Smooth muscle cell (in vitro differentiated cells): ENCODE results near the gene PHTF1. TPM values are rescaled to one million over a fixed set of nuclear protein-coding genes. Genes with fewer than 3 reads are reported as not detected.
A peak's percentile ranks its signal among the peaks of the same experiment; 100 is the strongest.

Source experiments
- DNase-seq: peaks from one replicate; lab custom pipeline; 2025; ENCODE audit not compliant: unreplicated experiment; lab: John Stamatoyannopoulos, UW
- H2AFZ ChIP-seq: fragments of 200-600 bp; sonication (generic); 2 replicates; pipeline ENCODE4 v1.6.0; 2016; ENCODE audit warnings: antibody characterized with exemption, low read depth, mild to moderate bottlenecking
- H3F3A ChIP-seq: fragments of 200-600 bp; sonication (generic); 2 replicates; pipeline ENCODE4 v1.6.0; 2017; ENCODE audit warnings: antibody characterized with exemption, low read depth
- H3K27ac ChIP-seq: fragments of 200-600 bp; sonication (generic); 2 replicates; pipeline ENCODE4 v1.5.1; 2016; ENCODE audit warnings: low read depth, mild to moderate bottlenecking
- H3K27me3 ChIP-seq: fragments of 200-600 bp; sonication (generic); 2 replicates; pipeline ENCODE4 v1.6.1; 2016; ENCODE audit warnings: low read depth, mild to moderate bottlenecking
- H3K36me3 ChIP-seq: fragments of 200-600 bp; sonication (generic); 2 replicates; pipeline ENCODE4 v1.5.1; 2016; ENCODE audit warnings: low read depth
- H3K4me1 ChIP-seq: fragments of 200-600 bp; sonication (generic); 2 replicates; pipeline ENCODE4 v1.5.1; 2016; ENCODE audit warnings: low read depth
- H3K4me2 ChIP-seq: fragments of 200-600 bp; sonication (generic); 2 replicates; pipeline ENCODE4 v1.6.0; 2016; ENCODE audit warnings: mild to moderate bottlenecking
- H3K4me3 ChIP-seq: fragments of 200-600 bp; sonication (generic); 2 replicates; pipeline ENCODE4 v1.5.1; 2016; ENCODE audit warnings: mild to moderate bottlenecking
- H3K79me2 ChIP-seq: fragments of 200-600 bp; sonication (generic); 2 replicates; pipeline ENCODE4 v1.6.0; 2016; ENCODE audit warnings: low read depth, mild to moderate bottlenecking
- H3K9ac ChIP-seq: fragments of 200-600 bp; sonication (generic); 2 replicates; pipeline ENCODE4 v1.6.0; 2016; ENCODE audit warnings: low read depth
- H3K9me3 ChIP-seq: fragments of 200-600 bp; sonication (generic); replicated peaks from 2 replicates; pipeline ENCODE4 v1.5.1; 2016; ENCODE audit warnings: low read depth
- H4K20me1 ChIP-seq: fragments of 200-600 bp; sonication (generic); 2 replicates; pipeline ENCODE4 v1.6.0; 2016; ENCODE audit warnings: low read depth
- WGBS: methylation state at CpG from one replicate; pipeline ENCODE4 v1.1.7; 2016; ENCODE audit warnings: low lambda C conversion rate; 5-methylcytosine and 5-hydroxymethylcytosine counted together
- polyA plus RNA-seq: library from polyadenylated mRNA; unstranded; fragments of >200 nt; fragmentation: Nextera tagmentation; extraction: Ambion mirVana; gene quantifications from 2 replicates; pipeline ENCODE4 v1.2.1, GENCODE V29; 2016
- total RNA-seq: library from RNA; depleted of rRNA; stranded (reverse); fragments of >200 nt; gene quantifications from 2 replicates; pipeline ENCODE4 v1.2.3, GENCODE V29; 2014
- TF ChIP-seq, protein P1 (sequence below): fragments of 200-600 bp; sonication (generic); IDR thresholded peaks from 2 replicates; pipeline ENCODE4 v1.5.1; 2017; ENCODE audit warnings: borderline replicate concordance, mild to moderate bottlenecking, antibody characterized with exemption; ENCODE audit not compliant: insufficient read depth, poor library complexity, severe bottlenecking

The PHTF1 gene
- total and polyA plus RNA-seq, 2 experiments from 2014 or later: 23.9 to 25.4 TPM

DNA sequence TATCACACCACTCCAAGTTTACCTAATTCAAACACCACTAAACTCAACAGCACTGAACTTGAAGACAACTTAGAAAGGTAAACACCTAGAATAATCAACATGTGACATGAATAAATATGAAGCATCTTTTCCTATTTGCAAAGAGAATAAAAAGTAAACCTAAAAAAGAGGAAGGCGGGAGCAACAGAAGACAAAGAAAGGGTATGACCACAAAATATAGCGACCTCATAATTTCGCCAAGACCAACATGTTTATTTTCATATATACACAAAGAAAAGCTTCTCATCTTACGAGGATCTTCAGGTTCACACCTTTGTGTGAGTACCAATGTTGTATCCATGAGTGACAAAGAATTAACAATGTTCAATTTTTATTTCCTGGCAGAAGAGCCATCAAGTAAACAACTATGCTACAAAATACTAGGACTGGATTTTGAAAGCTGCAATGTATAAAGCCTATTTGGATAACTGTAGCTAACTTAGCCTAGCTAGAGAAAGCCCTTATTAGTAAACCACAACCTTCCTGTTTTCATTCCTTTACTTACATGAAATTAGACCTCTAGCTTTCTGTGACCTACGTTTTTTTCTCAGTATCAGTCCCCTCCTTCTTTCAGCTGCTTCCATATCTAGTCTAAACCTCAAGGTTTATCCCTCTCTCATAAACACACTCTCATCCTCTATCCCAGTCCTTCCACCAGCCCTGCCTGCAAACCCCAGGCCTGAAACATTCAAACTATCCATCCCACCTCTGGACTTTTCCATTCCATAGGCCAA, 21.3 kb upstream of the PHTF1 start:
- WGBS: 79% methylated on average over 5 of the region's 5 CpGs
- DNase-seq: no peak
- Histone ChIP-seq H3K4me2 (peak overlapping the region; percentile 49), H3K9me3 (no peaks in the 10 kb centered on the region), H3K9ac (no peak overlapping the region), H3K4me1 (peaks cover 17% of the 10 kb centered on the region), H2AFZ (no peak overlapping the region), H3F3A (no peaks in the 10 kb centered on the region), H3K36me3 (peaks cover 12% of the 10 kb centered on the region), H3K27me3 (no peaks in the 10 kb centered on the region), H3K79me2 (peaks cover 74% of the 10 kb centered on the region), H3K4me3 (no peak overlapping the region), H3K27ac (no peak overlapping the region), H4K20me1 (peaks cover 76% of the 10 kb centered on the region)
- TF ChIP-seq, protein P1, sequence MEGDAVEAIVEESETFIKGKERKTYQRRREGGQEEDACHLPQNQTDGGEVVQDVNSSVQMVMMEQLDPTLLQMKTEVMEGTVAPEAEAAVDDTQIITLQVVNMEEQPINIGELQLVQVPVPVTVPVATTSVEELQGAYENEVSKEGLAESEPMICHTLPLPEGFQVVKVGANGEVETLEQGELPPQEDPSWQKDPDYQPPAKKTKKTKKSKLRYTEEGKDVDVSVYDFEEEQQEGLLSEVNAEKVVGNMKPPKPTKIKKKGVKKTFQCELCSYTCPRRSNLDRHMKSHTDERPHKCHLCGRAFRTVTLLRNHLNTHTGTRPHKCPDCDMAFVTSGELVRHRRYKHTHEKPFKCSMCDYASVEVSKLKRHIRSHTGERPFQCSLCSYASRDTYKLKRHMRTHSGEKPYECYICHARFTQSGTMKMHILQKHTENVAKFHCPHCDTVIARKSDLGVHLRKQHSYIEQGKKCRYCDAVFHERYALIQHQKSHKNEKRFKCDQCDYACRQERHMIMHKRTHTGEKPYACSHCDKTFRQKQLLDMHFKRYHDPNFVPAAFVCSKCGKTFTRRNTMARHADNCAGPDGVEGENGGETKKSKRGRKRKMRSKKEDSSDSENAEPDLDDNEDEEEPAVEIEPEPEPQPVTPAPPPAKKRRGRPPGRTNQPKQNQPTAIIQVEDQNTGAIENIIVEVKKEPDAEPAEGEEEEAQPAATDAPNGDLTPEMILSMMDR: no peak

DNA sequence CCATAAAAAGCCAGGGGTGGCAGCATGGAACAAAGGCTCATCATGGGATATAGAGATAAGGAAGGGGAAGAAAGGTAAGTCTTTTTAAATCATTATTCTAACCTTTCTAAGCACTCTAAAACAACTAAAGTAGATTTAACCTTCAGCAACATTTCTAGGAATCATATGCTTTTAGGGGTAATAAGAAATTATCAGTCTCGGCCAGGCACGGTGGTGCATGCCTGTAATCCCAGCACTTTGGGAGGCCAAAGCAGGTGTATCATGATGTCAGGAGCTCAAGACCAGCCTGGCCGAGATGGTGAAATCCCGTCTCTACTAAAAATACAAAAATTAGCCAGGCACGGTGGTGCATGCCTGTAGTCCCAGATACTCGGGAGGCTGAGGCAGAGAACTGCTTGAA, 20.3 kb upstream of the PHTF1 start:
- TF ChIP-seq, protein P1: no peak
- no peak for DNase-seq

DNA sequence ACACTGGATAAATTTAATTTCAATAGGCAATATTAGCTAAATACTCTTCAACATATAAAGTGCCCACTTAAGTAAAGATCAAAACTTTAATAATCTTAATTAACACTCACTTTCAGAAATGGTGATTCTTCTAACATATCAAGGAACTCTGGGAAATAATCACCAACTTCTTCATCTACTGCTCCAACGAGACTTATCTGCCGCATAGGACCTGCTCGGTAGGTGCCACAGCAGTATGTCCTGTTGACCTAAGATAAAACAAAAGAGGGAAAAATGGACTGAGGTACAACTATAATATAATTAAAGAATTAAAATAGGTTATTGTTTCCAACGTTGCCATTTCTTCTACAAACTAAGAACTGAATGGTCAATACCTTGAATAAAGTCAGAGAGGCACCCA, 18.3 kb upstream of the PHTF1 start:
- Histone ChIP-seq H3K27ac (no peak overlapping the region), H3K9ac (no peak overlapping the region), H3K27me3 (no peaks in the 10 kb centered on the region), H4K20me1 (peaks cover 48% of the 10 kb centered on the region), H3K9me3 (no peaks in the 10 kb centered on the region), H2AFZ (no peak overlapping the region), H3K4me3 (no peak overlapping the region), H3K4me2 (no peak overlapping the region), H3K36me3 (peaks cover 12% of the 10 kb centered on the region), H3F3A (no peaks in the 10 kb centered on the region), H3K79me2 (peaks cover 57% of the 10 kb centered on the region), H3K4me1 (peaks cover 9% of the 10 kb centered on the region)
- 98% methylated on average over 4 of the region's 4 CpGs for WGBS
- no peak for DNase-seq
- TF ChIP-seq, protein P1: no peak

More for the DNA sequence above, 20.3 kb upstream of the PHTF1 start:
- Histone ChIP-seq H3K79me2 (peaks cover 64% of the 10 kb centered on the region), H3K4me2 (no peak overlapping the region), H3F3A (no peaks in the 10 kb centered on the region), H2AFZ (no peak overlapping the region), H3K27me3 (no peaks in the 10 kb centered on the region), H3K9ac (no peak overlapping the region), H3K9me3 (no peaks in the 10 kb centered on the region), H4K20me1 (peaks cover 65% of the 10 kb centered on the region), H3K27ac (no peak overlapping the region), H3K4me1 (peaks cover 17% of the 10 kb centered on the region), H3K4me3 (no peak overlapping the region), H3K36me3 (peaks cover 12% of the 10 kb centered on the region)
- WGBS: 96% methylated on average over 6 of the region's 6 CpGs

DNA sequence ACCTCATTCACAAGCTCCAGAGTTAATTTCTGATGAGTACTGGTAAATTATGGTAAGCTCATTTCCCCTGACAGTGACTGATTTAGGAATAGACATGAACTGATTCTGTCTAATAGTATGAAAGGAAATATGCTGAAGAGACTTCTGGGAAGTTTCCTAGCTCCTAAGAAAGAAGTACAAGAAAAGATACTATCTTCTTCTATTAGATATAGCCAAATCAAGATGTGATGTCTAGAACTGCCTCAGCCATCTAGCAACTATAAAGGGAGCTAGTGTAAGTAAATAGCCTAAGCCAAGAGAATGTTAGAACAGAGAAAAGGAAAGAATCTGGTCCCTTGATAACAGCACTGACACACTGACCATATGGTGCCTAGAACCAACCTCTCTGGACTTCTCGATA, 10.7 kb upstream of the PHTF1 start:
- DNase-seq: no peak
- H3K4me2 ChIP-seq: no peak overlapping the region
- peaks cover 22% of the 10 kb centered on the region for H3K79me2 ChIP-seq
- 89% methylated on average over 1 of the region's 1 CpG for whole genome bisulfite sequencing
- H4K20me1 ChIP-seq: peaks cover 8% of the 10 kb centered on the region
- no peak overlapping the region for H2AFZ ChIP-seq
- H3K27ac ChIP-seq: no peak overlapping the region
- no peaks in the 10 kb centered on the region for H3K27me3 ChIP-seq
- TF ChIP-seq, protein P1: no peak
- peaks cover 34% of the 10 kb centered on the region for H3K4me1 ChIP-seq
- no peaks in the 10 kb centered on the region for H3F3A ChIP-seq
- H3K36me3 ChIP-seq: no peaks in the 10 kb centered on the region
- H3K4me3 ChIP-seq: no peak overlapping the region
- H3K9me3 ChIP-seq: no peaks in the 10 kb centered on the region
- H3K9ac ChIP-seq: no peak overlapping the region
